ENCODE measurements around the gene ARHGAP1.

ARHGAP1 gene

GRCh38 chr11:46640036-46640788 is 60.2 kb downstream of the ARHGAP1 start:
- DNase-seq (ENCODE audit: low read depth in 2 of 2), result no peak

DNA sequence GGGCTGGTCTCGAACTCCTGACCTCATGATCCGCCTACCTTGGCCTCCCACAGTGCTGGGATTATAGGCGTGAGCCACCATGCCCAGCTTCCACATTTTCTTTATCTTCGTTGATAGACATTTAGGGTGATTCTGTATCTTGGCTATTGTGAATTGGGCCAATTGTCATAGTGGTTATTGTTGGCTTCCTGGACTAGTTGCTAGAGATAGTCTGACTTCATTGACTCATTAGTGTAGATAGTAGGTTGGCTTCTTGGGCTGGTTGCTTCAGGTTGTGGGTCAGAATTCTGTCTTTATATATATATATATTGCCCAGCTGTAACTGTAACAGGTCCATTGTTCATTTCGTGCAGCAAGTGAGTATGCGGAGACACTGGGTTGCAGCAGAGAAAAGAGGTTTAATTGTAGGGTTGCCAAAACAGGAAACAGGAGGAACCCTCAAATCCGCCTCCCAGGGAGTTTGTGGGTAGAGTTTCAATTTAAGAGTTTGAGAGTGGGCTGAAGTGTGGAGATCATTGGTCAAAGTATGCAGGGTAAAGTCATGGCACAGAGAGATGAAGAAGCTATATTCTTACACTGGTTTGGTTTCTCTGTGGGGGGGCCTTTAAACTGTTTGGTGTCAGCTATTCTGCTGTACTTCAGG is 61.1 kb downstream of the ARHGAP1 start:
- no peak for DNase-seq (ENCODE audit: low read depth in 2 of 2)

GRCh38 chr11:46637546-46637945 is 62.9 kb downstream of the ARHGAP1 start:
- DNase-seq (ENCODE audit: low read depth in 2 of 2), result no peak

DNA sequence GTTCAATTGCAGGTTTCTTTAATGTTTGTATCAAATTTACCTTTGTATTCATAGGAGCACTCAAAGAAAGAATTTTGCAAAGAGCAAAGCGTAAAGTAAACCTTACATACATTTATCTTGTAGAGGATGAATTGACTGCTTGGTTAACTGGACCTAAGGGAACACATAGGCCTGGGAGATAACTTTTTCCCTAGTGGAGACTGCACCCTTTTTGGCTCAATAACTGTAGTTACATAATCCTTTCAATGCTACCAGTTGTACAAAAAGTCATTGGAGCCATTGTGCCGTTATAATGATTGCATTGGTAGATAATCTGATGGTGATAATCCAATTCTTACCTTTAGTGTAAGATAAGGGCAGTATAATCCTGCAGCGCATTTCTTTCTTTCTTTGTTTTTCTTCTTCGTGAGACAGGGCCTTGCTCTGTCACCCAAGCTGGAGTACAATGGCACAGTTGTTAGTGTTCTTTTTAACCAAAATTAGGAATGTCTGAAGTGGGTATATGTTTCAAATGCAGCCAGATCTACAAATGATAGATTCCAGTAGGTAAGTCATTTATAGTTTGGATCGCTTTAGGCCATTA is 64.8 kb downstream of the ARHGAP1 start:
- no peak for DNase-seq (ENCODE audit: low read depth in 2 of 2)

- no peak for DNase-seq (ENCODE audit: low read depth in 2 of 2)
Observed at GRCh38 chr11:46633291-46634217, 66.9 kb downstream of the ARHGAP1 start.

- DNase-seq (ENCODE audit: low read depth in 2 of 2), result no peak
Observed at GRCh38 chr11:46632502-46632901, 67.9 kb downstream of the ARHGAP1 start.

GRCh38 chr11:46631676-46632075 is 68.7 kb downstream of the ARHGAP1 start:
- no peak for DNase-seq (ENCODE audit: low read depth in 2 of 2)

DNA sequence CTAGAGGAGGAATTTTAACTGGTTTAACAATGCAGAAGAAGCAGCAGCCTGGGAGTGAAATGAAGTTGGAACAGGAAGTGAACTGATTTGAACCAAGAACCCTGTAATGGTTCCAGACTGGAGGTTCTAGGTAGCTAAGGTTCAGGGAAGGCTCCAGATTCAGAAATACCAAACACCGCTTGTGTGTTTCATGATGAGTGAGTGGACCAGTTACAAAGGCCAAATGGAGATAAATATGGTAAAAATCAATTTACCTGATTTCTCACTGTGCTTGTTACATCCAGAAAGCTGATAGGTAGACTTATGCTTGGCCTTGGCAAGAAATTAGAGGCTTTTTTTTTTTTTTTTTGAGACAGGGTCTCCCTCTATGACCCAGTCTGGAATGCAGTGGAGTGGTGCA is 70.2 kb downstream of the ARHGAP1 start:
- no peak for DNase-seq (ENCODE audit: low read depth in 2 of 2)

GRCh38 chr11:46628961-46629360 is 71.5 kb downstream of the ARHGAP1 start:
- DNase-seq (ENCODE audit: low read depth in 2 of 2), result no peak
